Fibroblast of skin of abdomen (primary cell): ENCODE data around the gene NTSR1.

Experiments
- DNase-seq: peaks from one replicate; pipeline ENCODE4 v3.0.0-alpha.2; 2013

Gene NTSR1

GRCh38 chr20:62694106-62694505 is 14.5 kb upstream of the NTSR1 start:
- DNase-seq, result no peak

- DNase-seq, result no peak
Measured at GRCh38 chr20:62694868-62695267, 13.8 kb upstream of the NTSR1 start.

GRCh38 chr20:62695448-62696414 is 12.9 kb upstream of the NTSR1 start:
- no peak for DNase-seq

- DNase-seq, result no peak
Measured at GRCh38 chr20:62696434-62696957, 12.1 kb upstream of the NTSR1 start.

- no peak for DNase-seq
Measured at GRCh38 chr20:62696989-62697388, 11.6 kb upstream of the NTSR1 start.

- DNase-seq, result no peak
Measured at GRCh38 chr20:62697468-62697912, 11.1 kb upstream of the NTSR1 start.

GRCh38 chr20:62698231-62698630 is 10.4 kb upstream of the NTSR1 start:
- DNase-seq, result no peak

- DNase-seq, result no peak
Measured at GRCh38 chr20:62699296-62699695, 9.3 kb upstream of the NTSR1 start.

GRCh38 chr20:62699741-62700140 is 8.9 kb upstream of the NTSR1 start:
- DNase-seq, result no peak

- no peak for DNase-seq
Measured at GRCh38 chr20:62700261-62700930, 8.2 kb upstream of the NTSR1 start.

- no peak for DNase-seq
Measured at GRCh38 chr20:62701161-62702012, 7.2 kb upstream of the NTSR1 start.

- DNase-seq, result no peak
Measured at GRCh38 chr20:62702013-62702300, 6.7 kb upstream of the NTSR1 start.

GRCh38 chr20:62702895-62703852 is 5.5 kb upstream of the NTSR1 start:
- peak; percentile 88 for DNase-seq

- no peak for DNase-seq
Measured at GRCh38 chr20:62703853-62704228, 4.8 kb upstream of the NTSR1 start.

GRCh38 chr20:62704341-62704948 is 4.2 kb upstream of the NTSR1 start:
- DNase-seq, result peak; percentile 94

- DNase-seq, result no peak
Measured at GRCh38 chr20:62705627-62706026, 3.0 kb upstream of the NTSR1 start.

GRCh38 chr20:62706344-62706743 is 2.3 kb upstream of the NTSR1 start:
- DNase-seq, result no peak

GRCh38 chr20:62706857-62707256 is 1.8 kb upstream of the NTSR1 start:
- no peak for DNase-seq

- no peak for DNase-seq
Measured at GRCh38 chr20:62707276-62707920, 1.2 kb upstream of the NTSR1 start.

GRCh38 chr20:62707921-62708521 is 615 bp upstream of the NTSR1 start:
- no peak for DNase-seq
